Osteoblast (primary cell): Measurements from ENCODE around the gene CAMTA1. TPM values are rescaled to one million over a fixed set of nuclear protein-coding genes. Genes with fewer than 3 reads are reported as not detected.

Experiments
- DNase-seq: peaks from one replicate; pipeline ENCODE4 v3.0.0; 2011; ENCODE audit warnings: low spot score, mixed read lengths; ENCODE audit not compliant: insufficient read length; ENCODE audit errors: missing footprints
- H2AFZ ChIP-seq: 2 replicates; pipeline ENCODE4 v1.6.0; 2011; ENCODE audit warnings: mild to moderate bottlenecking, low read length
- H3K27ac ChIP-seq: 2 replicates; pipeline ENCODE4 v1.5.1; 2011; ENCODE audit warnings: mild to moderate bottlenecking, low read depth, low read length, moderate library complexity
- H3K27me3 ChIP-seq: 2 replicates; pipeline ENCODE4 v1.6.0; 2012; ENCODE audit warnings: mild to moderate bottlenecking, control low read depth, inconsistent platforms, low read length, moderate library complexity; ENCODE audit not compliant: insufficient read depth
- H3K36me3 ChIP-seq: 2 replicates; pipeline ENCODE4 v1.5.1; 2011; ENCODE audit warnings: mild to moderate bottlenecking, low read length, control low read depth, moderate library complexity; ENCODE audit not compliant: insufficient read depth
- H3K4me1 ChIP-seq: 2 replicates; pipeline ENCODE4 v1.5.1; 2011; ENCODE audit warnings: mild to moderate bottlenecking, low read length, control low read depth, moderate library complexity; ENCODE audit not compliant: insufficient read depth
- H3K4me2 ChIP-seq: 2 replicates; pipeline ENCODE4 v1.6.0; 2011; ENCODE audit warnings: mild to moderate bottlenecking, low read length; ENCODE audit not compliant: insufficient read depth
- H3K4me3 ChIP-seq: fragments of 200-600 bp; sonication (generic); 3 replicates; pipeline ENCODE4 v1.5.1; 2012; ENCODE audit warnings: mild to moderate bottlenecking, low read length, inconsistent platforms; ENCODE audit not compliant: insufficient read depth
- H3K79me2 ChIP-seq: 2 replicates; pipeline ENCODE4 v1.6.0; 2012; ENCODE audit warnings: mild to moderate bottlenecking, low read length, control low read depth, inconsistent platforms; ENCODE audit not compliant: insufficient read depth
- H3K9me3 ChIP-seq: 2 replicates; pipeline ENCODE4 v1.5.1; 2011; ENCODE audit warnings: low read depth, low read length, control low read depth
- H4K20me1 ChIP-seq: 2 replicates; pipeline ENCODE4 v1.6.0; 2012; ENCODE audit warnings: mild to moderate bottlenecking, low read length, control low read depth; ENCODE audit not compliant: insufficient read depth
- CTCF ChIP-seq: IDR thresholded peaks from 2 replicates; pipeline ENCODE4 v1.5.1; 2011; ENCODE audit warnings: mild to moderate bottlenecking, low read depth, low read length, moderate library complexity; ENCODE audit errors: extremely low read depth
- total RNA-seq: library from RNA; depleted of rRNA; stranded (reverse); fragments of >200 nt; gene quantifications from 2 replicates; pipeline ENCODE4 v1.2.3, GENCODE V29; 2012

Gene CAMTA1
- total RNA-seq, 1 donor = 47.4 TPM

GRCh38 chr1:7322283-7322785, 537.1 kb downstream of the CAMTA1 start:
- H3K4me2 ChIP-seq = no peak overlapping the region
- H3K4me3 ChIP-seq = no peak overlapping the region
- no peaks in the 10 kb centered on the region for H4K20me1 ChIP-seq
- no peaks in the 10 kb centered on the region for H3K36me3 ChIP-seq
- DNase-seq = no peak
- no peak for TF ChIP-seq CTCF
- no peaks in the 10 kb centered on the region for H3K4me1 ChIP-seq
- H2AFZ ChIP-seq = no peak overlapping the region
- H3K79me2 ChIP-seq = no peaks in the 10 kb centered on the region
- no peak overlapping the region for H3K27ac ChIP-seq
- no peaks in the 10 kb centered on the region for H3K27me3 ChIP-seq
- H3K9me3 ChIP-seq = no peaks in the 10 kb centered on the region

GRCh38 chr1:7322912-7323311, 537.7 kb downstream of the CAMTA1 start:
- no peak overlapping the region for H2AFZ ChIP-seq
- no peak overlapping the region for H3K4me2 ChIP-seq
- TF ChIP-seq CTCF = no peak
- no peaks in the 10 kb centered on the region for H3K27me3 ChIP-seq
- H3K4me3 ChIP-seq = no peak overlapping the region
- no peak overlapping the region for H3K27ac ChIP-seq
- H3K9me3 ChIP-seq = no peaks in the 10 kb centered on the region
- no peaks in the 10 kb centered on the region for H3K4me1 ChIP-seq
- no peaks in the 10 kb centered on the region for H3K36me3 ChIP-seq
- H4K20me1 ChIP-seq = no peaks in the 10 kb centered on the region
- H3K79me2 ChIP-seq = no peaks in the 10 kb centered on the region
- DNase-seq = no peak

GRCh38 chr1:7325254-7325653, 540.0 kb downstream of the CAMTA1 start:
- no peak overlapping the region for H3K27ac ChIP-seq
- H3K27me3 ChIP-seq = no peaks in the 10 kb centered on the region
- H3K36me3 ChIP-seq = no peaks in the 10 kb centered on the region
- no peaks in the 10 kb centered on the region for H3K4me1 ChIP-seq
- no peaks in the 10 kb centered on the region for H4K20me1 ChIP-seq
- no peak for TF ChIP-seq CTCF
- H2AFZ ChIP-seq = no peak overlapping the region
- no peak overlapping the region for H3K4me2 ChIP-seq
- no peak overlapping the region for H3K4me3 ChIP-seq
- DNase-seq = no peak
- H3K79me2 ChIP-seq = no peaks in the 10 kb centered on the region
- H3K9me3 ChIP-seq = no peaks in the 10 kb centered on the region

GRCh38 chr1:7326366-7326765, 541.1 kb downstream of the CAMTA1 start:
- DNase-seq = no peak
- Histone ChIP-seq H3K9me3 (no peaks in the 10 kb centered on the region), H3K27me3 (no peaks in the 10 kb centered on the region), H3K79me2 (no peaks in the 10 kb centered on the region), H3K4me2 (no peak overlapping the region), H3K4me3 (no peak overlapping the region), H4K20me1 (no peaks in the 10 kb centered on the region), H3K27ac (no peak overlapping the region), H3K4me1 (no peaks in the 10 kb centered on the region), H2AFZ (no peak overlapping the region), H3K36me3 (no peaks in the 10 kb centered on the region)
- TF ChIP-seq CTCF = no peak
